DMS79 treated with DMSO at 0.1 percent for 48 hours (cell line): Measurements from ENCODE around the gene HCFC2.
"Not testable (repeated sequence)": the region's sequence is repeated elsewhere in the genome, so short reads cannot be mapped to it uniquely, and the experiment has no call there.

ENCODE experiments used
- DNase-seq: peaks from one replicate; lab custom pipeline; 2025; lab: John Stamatoyannopoulos, UW

The HCFC2 gene

GRCh38 chr12:104064031-104064841, at the start of gene HCFC2:
TSS of gene HCFC2 (plus strand) at chr12:104064531. CDS start at chr12:104064561, 30 bp downstream.
- peak; percentile 79 for DNase-seq

- not testable (repeated sequence) for DNase-seq
Measured at GRCh38 chr12:104021862-104022261, 42.5 kb upstream of the HCFC2 start.

- DNase-seq: no peak
Measured at GRCh38 chr12:104022786-104023185, 41.5 kb upstream of the HCFC2 start.

GRCh38 chr12:104023710-104024109, 40.6 kb upstream of the HCFC2 start:
- DNase-seq: no peak

- DNase-seq: no peak
Measured at GRCh38 chr12:104024348-104024747, 40.0 kb upstream of the HCFC2 start.

- DNase-seq: no peak
Measured at GRCh38 chr12:104025771-104026170, 38.6 kb upstream of the HCFC2 start.

- no peak for DNase-seq
Measured at GRCh38 chr12:104026841-104027599, 37.3 kb upstream of the HCFC2 start.

GRCh38 chr12:104030596-104030995, 33.7 kb upstream of the HCFC2 start:
- not testable (repeated sequence) for DNase-seq

- DNase-seq: not testable (repeated sequence)
Measured at GRCh38 chr12:104036143-104036542, 28.2 kb upstream of the HCFC2 start.

GRCh38 chr12:104039769-104040168, 24.6 kb upstream of the HCFC2 start:
- DNase-seq: not testable (repeated sequence)

- DNase-seq: no peak
Measured at GRCh38 chr12:104042580-104042979, 21.8 kb upstream of the HCFC2 start.

GRCh38 chr12:104044158-104044557, 20.2 kb upstream of the HCFC2 start:
- no peak for DNase-seq

GRCh38 chr12:104046306-104046705, 18.0 kb upstream of the HCFC2 start:
- no peak for DNase-seq

- no peak for DNase-seq
Measured at GRCh38 chr12:104048162-104048561, 16.2 kb upstream of the HCFC2 start.

GRCh38 chr12:104048811-104049210, 15.5 kb upstream of the HCFC2 start:
- no peak for DNase-seq

- no peak for DNase-seq
Measured at GRCh38 chr12:104049278-104049902, 14.9 kb upstream of the HCFC2 start.

- DNase-seq: peak; percentile 62
Measured at GRCh38 chr12:104049903-104050356, 14.4 kb upstream of the HCFC2 start, which contains the start of gene GLT8D2. TSS of gene GLT8D2 (minus strand) at chr12:104050187. CDS start at chr12:104019648, 30,539 bp downstream.

- no peak for DNase-seq
Measured at GRCh38 chr12:104050436-104050835, 13.9 kb upstream of the HCFC2 start.

GRCh38 chr12:104054681-104055346, 9.5 kb upstream of the HCFC2 start:
- DNase-seq: no peak

- DNase-seq: peak; percentile 99
Measured at GRCh38 chr12:104055686-104056388, 8.5 kb upstream of the HCFC2 start.

GRCh38 chr12:104056419-104056972, 7.8 kb upstream of the HCFC2 start:
- DNase-seq: no peak
